ENCODE results near the gene AKIP1.

DNA sequence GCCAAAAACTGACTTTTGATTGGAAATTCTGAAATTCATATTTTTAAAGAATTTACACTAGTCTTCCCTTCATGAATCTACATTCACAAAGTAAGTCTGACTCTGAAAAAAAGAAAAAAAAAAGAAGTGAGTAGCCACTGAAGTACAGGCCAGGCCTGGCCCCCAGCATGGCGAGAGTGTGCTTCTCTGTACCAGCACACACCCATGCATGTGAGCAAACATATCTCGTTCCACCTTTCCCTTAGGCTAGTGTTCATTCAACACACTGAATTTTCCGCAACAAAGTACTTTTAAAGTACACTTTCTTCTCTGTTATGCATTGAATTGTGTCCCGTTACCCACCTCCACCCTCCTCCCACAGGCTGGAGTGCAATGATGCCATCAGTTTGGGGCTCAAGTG lies 17.2 kb downstream of the AKIP1 start:
- TF ChIP-seq CTCF (IDR thresholded peaks at IDR 0.05; ENCODE audit: low read length) (no peak), EZH2phosphoT487 (IDR thresholded peaks at IDR 0.05; ENCODE audit: low read length) (no peak)

Data from MM.1S (cell line).